SKM-1 treated with dmso at 0.1 percent for 144 hours (cell line): ENCODE measurements around the gene NGEF.

ENCODE experiments used
- DNase-seq: peaks from one replicate; lab custom pipeline; 2025; ENCODE audit not compliant: unreplicated experiment; lab: John Stamatoyannopoulos, UW

Gene NGEF

GRCh38 chr2:232901736-232902578, 111.1 kb downstream of the NGEF start:
- peak; percentile 61 for DNase-seq

- DNase-seq = no peak
These were observed 112.0 kb downstream of the NGEF start for GRCh38 chr2:232900811-232901735.

- DNase-seq = no peak
These were observed 114.2 kb downstream of the NGEF start for GRCh38 chr2:232898592-232899543.

- no peak for DNase-seq
These were observed 115.3 kb downstream of the NGEF start for GRCh38 chr2:232897598-232898408.

GRCh38 chr2:232896720-232897597, 116.1 kb downstream of the NGEF start:
- DNase-seq = no peak

GRCh38 chr2:232896111-232896510, 116.9 kb downstream of the NGEF start:
- no peak for DNase-seq

GRCh38 chr2:232894746-232895145, 118.3 kb downstream of the NGEF start:
- DNase-seq = no peak

GRCh38 chr2:232894251-232894650, 118.8 kb downstream of the NGEF start:
- no peak for DNase-seq

GRCh38 chr2:232893834-232894233, 119.2 kb downstream of the NGEF start:
- DNase-seq = no peak

- no peak for DNase-seq
These were observed 120.2 kb downstream of the NGEF start for GRCh38 chr2:232892843-232893242.

GRCh38 chr2:232892221-232892620, 120.8 kb downstream of the NGEF start:
- no peak for DNase-seq

- DNase-seq = no peak
These were observed 121.4 kb downstream of the NGEF start for GRCh38 chr2:232891621-232892071.

- no peak for DNase-seq
These were observed 122.0 kb downstream of the NGEF start for GRCh38 chr2:232890896-232891601.

- no peak for DNase-seq
These were observed 122.5 kb downstream of the NGEF start for GRCh38 chr2:232890536-232890895.

- DNase-seq = no peak
These were observed 123.1 kb downstream of the NGEF start for GRCh38 chr2:232889876-232890401.

- no peak for DNase-seq
These were observed 124.1 kb downstream of the NGEF start for GRCh38 chr2:232888839-232889529.

GRCh38 chr2:232888099-232888836, 124.8 kb downstream of the NGEF start:
- no peak for DNase-seq
